ENCODE measurements around the gene MYLK2.

Gene MYLK2

DNA sequence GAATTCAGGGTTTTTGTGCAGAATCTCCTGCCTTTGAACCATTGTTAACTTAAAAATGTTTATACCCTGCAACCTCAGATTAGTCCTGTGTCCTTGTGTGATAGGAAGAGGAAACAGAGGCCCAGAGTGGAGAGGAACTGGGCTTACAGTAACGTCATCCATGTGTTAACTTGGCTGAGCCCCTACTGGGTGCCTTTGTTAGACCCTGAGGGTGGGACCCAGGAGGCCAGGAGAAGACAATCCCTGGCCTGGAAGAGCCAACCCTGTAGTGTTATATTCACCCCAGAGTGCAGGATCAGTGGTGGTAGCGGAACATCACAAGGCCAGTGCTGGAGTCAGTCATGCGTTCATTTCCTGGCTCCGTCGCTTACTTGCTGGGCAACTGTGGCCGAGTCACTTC lies 10.6 kb downstream of the MYLK2 start:
- no peaks in the 10 kb centered on the region for H3K36me3 ChIP-seq (ENCODE audit: control insufficient read depth, insufficient read depth, low read length)
- no peak overlapping the region for H3K4me3 ChIP-seq (replicated peaks; ENCODE audit: low read depth, low read length)
- H3K27me3 ChIP-seq (replicated peaks; ENCODE audit: control insufficient read depth, insufficient read depth, low read length) = no peaks in the 10 kb centered on the region
- TF ChIP-seq, protein P1, sequence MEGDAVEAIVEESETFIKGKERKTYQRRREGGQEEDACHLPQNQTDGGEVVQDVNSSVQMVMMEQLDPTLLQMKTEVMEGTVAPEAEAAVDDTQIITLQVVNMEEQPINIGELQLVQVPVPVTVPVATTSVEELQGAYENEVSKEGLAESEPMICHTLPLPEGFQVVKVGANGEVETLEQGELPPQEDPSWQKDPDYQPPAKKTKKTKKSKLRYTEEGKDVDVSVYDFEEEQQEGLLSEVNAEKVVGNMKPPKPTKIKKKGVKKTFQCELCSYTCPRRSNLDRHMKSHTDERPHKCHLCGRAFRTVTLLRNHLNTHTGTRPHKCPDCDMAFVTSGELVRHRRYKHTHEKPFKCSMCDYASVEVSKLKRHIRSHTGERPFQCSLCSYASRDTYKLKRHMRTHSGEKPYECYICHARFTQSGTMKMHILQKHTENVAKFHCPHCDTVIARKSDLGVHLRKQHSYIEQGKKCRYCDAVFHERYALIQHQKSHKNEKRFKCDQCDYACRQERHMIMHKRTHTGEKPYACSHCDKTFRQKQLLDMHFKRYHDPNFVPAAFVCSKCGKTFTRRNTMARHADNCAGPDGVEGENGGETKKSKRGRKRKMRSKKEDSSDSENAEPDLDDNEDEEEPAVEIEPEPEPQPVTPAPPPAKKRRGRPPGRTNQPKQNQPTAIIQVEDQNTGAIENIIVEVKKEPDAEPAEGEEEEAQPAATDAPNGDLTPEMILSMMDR (IDR thresholded peaks at IDR 0.05; ENCODE audit: insufficient read depth, low read length, poor library complexity, severe bottlenecking) = no peak
- DNase-seq (ENCODE audit: extremely low read depth, insufficient read length) = no peak

DNA sequence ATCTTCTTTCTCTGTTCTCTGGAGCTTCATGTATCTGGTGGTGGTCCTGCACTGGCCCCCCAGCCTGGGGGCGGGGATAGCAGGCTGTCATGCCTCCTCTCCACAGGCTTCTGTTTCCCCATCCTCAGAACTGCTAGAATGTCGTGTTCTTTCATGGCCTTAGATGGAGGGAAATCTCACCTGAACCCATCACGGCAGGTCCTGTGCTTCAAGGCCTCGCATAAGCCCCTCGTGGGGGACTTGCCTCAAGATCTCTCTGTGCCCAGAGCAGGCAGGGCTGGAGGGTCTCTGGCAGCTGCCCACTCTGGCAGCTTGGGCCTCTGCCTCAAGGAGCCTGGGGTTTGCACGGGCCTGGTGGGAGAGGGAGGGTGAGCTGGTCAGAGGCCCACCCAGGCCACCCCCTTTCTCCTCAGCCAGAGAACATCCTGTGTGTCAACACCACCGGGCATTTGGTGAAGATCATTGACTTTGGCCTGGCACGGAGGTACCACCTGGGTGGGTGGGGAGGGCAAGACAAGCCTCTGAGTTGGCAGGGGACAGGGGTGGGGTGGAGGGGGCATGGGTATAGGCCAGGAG lies 11.3 kb downstream of the MYLK2 start:
- Histone ChIP-seq H3K27me3 (replicated peaks; ENCODE audit: control insufficient read depth, insufficient read depth, low read length) (no peaks in the 10 kb centered on the region), H3K4me3 (replicated peaks; ENCODE audit: low read depth, low read length) (no peak overlapping the region), H3K36me3 (ENCODE audit: control insufficient read depth, insufficient read depth, low read length) (no peaks in the 10 kb centered on the region)
- no peak for DNase-seq (ENCODE audit: extremely low read depth, insufficient read length)
- TF ChIP-seq, protein P1 (IDR thresholded peaks at IDR 0.05; ENCODE audit: insufficient read depth, low read length, poor library complexity, severe bottlenecking) = no peak

DNA sequence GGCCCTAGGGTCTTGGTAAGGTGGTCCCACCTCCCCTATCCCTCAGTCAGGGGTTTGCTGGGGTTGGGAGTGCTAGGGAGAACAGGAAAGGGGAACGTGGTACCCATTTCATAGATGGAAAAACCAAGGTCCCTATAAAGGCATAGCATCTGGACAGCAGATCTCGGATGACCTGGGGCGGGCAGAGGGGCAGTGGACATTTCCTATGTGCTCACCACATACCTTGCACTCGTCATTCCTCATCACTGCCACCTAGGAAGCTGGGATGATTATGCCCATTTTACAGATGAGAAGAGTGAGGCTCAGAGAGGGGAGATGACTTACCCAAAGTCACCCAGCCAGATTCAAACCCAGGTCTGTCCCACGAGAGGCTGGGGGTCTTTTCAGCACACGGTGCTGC lies 12.1 kb downstream of the MYLK2 start:
- Histone ChIP-seq H3K4me3 (replicated peaks; ENCODE audit: low read depth, low read length) (no peak overlapping the region), H3K36me3 (ENCODE audit: control insufficient read depth, insufficient read depth, low read length) (no peaks in the 10 kb centered on the region)
- TF ChIP-seq, protein P1 (IDR thresholded peaks at IDR 0.05; ENCODE audit: insufficient read depth, low read length, poor library complexity, severe bottlenecking) = no peak

DNA sequence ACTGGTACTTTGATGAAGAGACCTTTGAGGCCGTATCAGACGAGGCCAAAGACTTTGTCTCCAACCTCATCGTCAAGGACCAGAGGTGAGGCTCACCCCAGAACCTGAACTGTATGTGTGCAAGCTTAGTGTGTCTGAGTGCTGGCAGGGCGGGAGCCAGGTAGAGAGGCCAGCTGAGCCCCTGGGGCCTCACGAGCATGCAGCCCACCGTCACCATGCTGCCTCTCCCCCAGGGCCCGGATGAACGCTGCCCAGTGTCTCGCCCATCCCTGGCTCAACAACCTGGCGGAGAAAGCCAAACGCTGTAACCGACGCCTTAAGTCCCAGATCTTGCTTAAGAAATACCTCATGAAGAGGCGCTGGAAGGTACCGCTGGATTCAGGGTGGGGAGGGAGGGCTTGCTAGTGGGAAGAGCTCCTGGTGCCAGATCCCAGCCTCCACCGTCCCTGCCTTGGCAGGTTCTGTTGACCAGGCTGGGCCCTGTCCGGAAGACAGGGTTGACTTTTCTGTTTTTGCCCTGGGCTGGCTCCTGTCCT lies 12.7 kb downstream of the MYLK2 start:
- TF ChIP-seq, protein P1 (IDR thresholded peaks at IDR 0.05; ENCODE audit: insufficient read depth, low read length, poor library complexity, severe bottlenecking) = no peak
- DNase-seq (ENCODE audit: extremely low read depth, insufficient read length) = no peak
- H3K27me3 ChIP-seq (replicated peaks; ENCODE audit: control insufficient read depth, insufficient read depth, low read length) = no peaks in the 10 kb centered on the region

More for the DNA sequence above, 12.1 kb downstream of the MYLK2 start:
- no peaks in the 10 kb centered on the region for H3K27me3 ChIP-seq (replicated peaks; ENCODE audit: control insufficient read depth, insufficient read depth, low read length)
- no peak for DNase-seq (ENCODE audit: extremely low read depth, insufficient read length)

DNA sequence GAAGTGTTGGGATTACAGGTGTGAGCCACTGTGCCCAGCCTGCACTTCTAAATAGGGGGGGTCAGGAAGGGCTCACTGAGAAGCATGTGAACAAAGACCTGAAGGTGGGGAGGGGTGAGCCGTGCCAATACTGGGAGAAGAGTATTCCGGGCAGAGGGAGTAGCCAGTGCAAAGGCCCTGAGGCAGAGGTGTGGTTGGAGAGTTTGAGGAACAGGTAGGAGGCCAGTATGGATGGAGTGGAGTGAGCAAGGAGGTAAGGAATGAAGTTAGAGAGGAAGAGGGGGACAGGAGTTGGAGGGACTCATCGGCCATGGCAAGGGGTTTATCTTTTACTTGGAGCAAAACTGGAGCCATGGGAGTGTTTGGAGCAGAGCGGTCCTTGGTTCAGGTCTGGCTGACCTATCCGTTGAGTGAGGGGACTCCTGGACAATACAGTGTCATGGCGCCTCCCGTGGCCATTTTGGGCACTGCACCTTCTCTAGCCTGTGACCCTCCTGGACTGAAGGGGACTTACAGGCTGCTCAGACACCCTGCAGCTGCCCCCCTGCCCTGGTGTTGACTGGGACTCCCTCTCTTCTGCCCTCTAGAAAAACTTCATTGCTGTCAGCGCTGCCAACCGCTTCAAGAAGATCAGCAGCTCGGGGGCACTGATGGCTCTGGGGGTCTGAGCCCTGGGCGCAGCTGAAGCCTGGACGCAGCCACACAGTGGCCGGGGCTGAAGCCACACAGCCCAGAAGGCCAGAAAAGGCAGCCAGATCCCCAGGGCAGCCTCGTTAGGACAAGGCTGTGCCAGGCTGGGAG lies 14.2 kb downstream of the MYLK2 start:
- peak; percentile 42 for DNase-seq (ENCODE audit: extremely low read depth, insufficient read length)
- H3K36me3 ChIP-seq (ENCODE audit: control insufficient read depth, insufficient read depth, low read length) = no peaks in the 10 kb centered on the region
- H3K27me3 ChIP-seq (replicated peaks; ENCODE audit: control insufficient read depth, insufficient read depth, low read length) = no peaks in the 10 kb centered on the region
- no peak overlapping the region for H3K4me3 ChIP-seq (replicated peaks; ENCODE audit: low read depth, low read length)
- TF ChIP-seq, protein P1 (IDR thresholded peaks at IDR 0.05; ENCODE audit: insufficient read depth, low read length, poor library complexity, severe bottlenecking) = peak; percentile 93

More for the DNA sequence above, 12.7 kb downstream of the MYLK2 start:
- no peaks in the 10 kb centered on the region for H3K36me3 ChIP-seq (ENCODE audit: control insufficient read depth, insufficient read depth, low read length)
- no peak overlapping the region for H3K4me3 ChIP-seq (replicated peaks; ENCODE audit: low read depth, low read length)

Data from GM06990 (cell line).